Ascending aorta (tissue), 2 donors: ENCODE measurements around the gene CNRIP1. TPM values are rescaled to one million over a fixed set of nuclear protein-coding genes. Genes with fewer than 3 reads are reported as not detected.

Experiments
- DNase-seq, 2 donors: peaks; one replicate each; pipeline ENCODE4 v3.0.0-alpha.2; 2019; ENCODE audit warnings: low spot score in 2 of 2
- H3K27ac ChIP-seq, 2 donors: fragments of 200-600 bp; sonication (generic); one replicate each; pipeline ENCODE4 v1.5.1; 2016 to 2017; ENCODE audit warnings: mild to moderate bottlenecking in 1 of 2
- H3K27me3 ChIP-seq: fragments of 200-600 bp; sonication (generic); one replicate; pipeline ENCODE4 v1.5.1; 2017
- H3K36me3 ChIP-seq, 2 donors: fragments of 200-600 bp; sonication (generic); one replicate each; pipeline ENCODE4 v1.5.1; 2016
- H3K4me1 ChIP-seq, 2 donors: fragments of 200-600 bp; sonication (generic); one replicate each; pipeline ENCODE4 v1.5.1; 2016 to 2017; ENCODE audit warnings: mild to moderate bottlenecking in 1 of 2
- H3K4me3 ChIP-seq, 2 donors: fragments of 200-600 bp; sonication (generic); one replicate each; pipeline ENCODE4 v1.5.1; 2016 to 2017; ENCODE audit warnings: mild to moderate bottlenecking in 1 of 2
- H3K9me3 ChIP-seq, 2 donors: fragments of 200-600 bp; sonication (generic); one replicate each; pipeline ENCODE4 v1.5.1; 2016
- CTCF ChIP-seq, 3 experiments: fragments of 200-600 bp in 2 of 3; fragments of 450-650 bp in 1 of 3; sonication (generic) in 2 of 3; IDR thresholded peaks; one replicate each; pipeline ENCODE4 v1.5.1; 2016 to 2019; ENCODE audit warnings: antibody characterized with exemption in 3 of 3, mild to moderate bottlenecking in 1 of 3, moderate library complexity in 1 of 3
- intact Hi-C: fragments of 100-400 bp; cut with DNase I; formaldehyde crosslinking; loops from one replicate; pipeline ENCODE4 v1.15.1; 2023
- total RNA-seq: library from RNA; depleted of rRNA; stranded (reverse); fragments of >200 nt; gene quantifications from one replicate; pipeline ENCODE4 v1.1.0, GENCODE V29; 2016

Gene CNRIP1
- total RNA-seq, 1 donor from 2014 or later, result 37.7 TPM

GRCh38 chr2:68303033-68303901 lies 16.5 kb downstream of the CNRIP1 start:
- intact Hi-C loops, result no loop called here
- no peak overlapping the region for H3K27ac ChIP-seq
- no peak for TF ChIP-seq CTCF (IDR thresholded peaks at IDR 0.05)
- H3K36me3 ChIP-seq, result no peaks in the 10 kb centered on the region
- H3K4me1 ChIP-seq, result no peaks in the 10 kb centered on the region
- no peak overlapping the region for H3K4me3 ChIP-seq
- no peak for DNase-seq
- no peaks in the 10 kb centered on the region for H3K27me3 ChIP-seq
- no peaks in the 10 kb centered on the region for H3K9me3 ChIP-seq

- no peak for TF ChIP-seq CTCF (IDR thresholded peaks at IDR 0.05)
- no peaks in the 10 kb centered on the region for H3K4me1 ChIP-seq
- intact Hi-C loops, result no loop called here
These were observed 17.4 kb downstream of the CNRIP1 start for GRCh38 chr2:68302281-68302875.

GRCh38 chr2:68295516-68295915 lies 24.2 kb downstream of the CNRIP1 start:
- Histone ChIP-seq H3K27ac (no peak overlapping the region), H3K4me3 (no peak overlapping the region), H3K4me1 (no peaks in the 10 kb centered on the region), H3K27me3 (no peaks in the 10 kb centered on the region), H3K36me3 (no peaks in the 10 kb centered on the region), H3K9me3 (no peaks in the 10 kb centered on the region)
- DNase-seq, result no peak
- intact Hi-C loops, result no loop called here
- TF ChIP-seq CTCF (IDR thresholded peaks at IDR 0.05), result no peak

More at GRCh38 chr2:68302281-68302875, 17.4 kb downstream of the CNRIP1 start:
- Histone ChIP-seq H3K27me3 (no peaks in the 10 kb centered on the region), H3K4me3 (no peak overlapping the region), H3K36me3 (no peaks in the 10 kb centered on the region), H3K27ac (no peak overlapping the region), H3K9me3 (no peaks in the 10 kb centered on the region)
- no peak for DNase-seq

- intact Hi-C loops, result no loop called here
- Histone ChIP-seq H3K27me3 (no peaks in the 10 kb centered on the region), H3K27ac (no peak overlapping the region), H3K36me3 (no peaks in the 10 kb centered on the region), H3K4me3 (no peak overlapping the region), H3K9me3 (no peaks in the 10 kb centered on the region), H3K4me1 (no peaks in the 10 kb centered on the region)
- no peak for DNase-seq
- no peak for TF ChIP-seq CTCF (IDR thresholded peaks at IDR 0.05)
These were observed 24.8 kb downstream of the CNRIP1 start for GRCh38 chr2:68294913-68295312.

GRCh38 chr2:68294187-68294586 lies 25.6 kb downstream of the CNRIP1 start:
- Histone ChIP-seq H3K36me3 (no peaks in the 10 kb centered on the region), H3K27ac (no peak overlapping the region), H3K9me3 (no peaks in the 10 kb centered on the region), H3K4me3 (no peak overlapping the region), H3K4me1 (no peaks in the 10 kb centered on the region), H3K27me3 (no peaks in the 10 kb centered on the region)
- no peak for TF ChIP-seq CTCF (IDR thresholded peaks at IDR 0.05)
- no peak for DNase-seq
- intact Hi-C loops, result no loop called here
